ENCODE results near the gene IL23A. TPM values are rescaled to one million over a fixed set of nuclear protein-coding genes. Genes with fewer than 3 reads are reported as not detected.
"Not testable (repeated sequence)": the region's sequence is repeated elsewhere in the genome, so short reads cannot be mapped to it uniquely, and the experiment has no call there.

IL23A gene
- total RNA-seq, 4 donors from 2014 or later: 0.67 to 1.1 TPM; not detected in 2

DNA sequence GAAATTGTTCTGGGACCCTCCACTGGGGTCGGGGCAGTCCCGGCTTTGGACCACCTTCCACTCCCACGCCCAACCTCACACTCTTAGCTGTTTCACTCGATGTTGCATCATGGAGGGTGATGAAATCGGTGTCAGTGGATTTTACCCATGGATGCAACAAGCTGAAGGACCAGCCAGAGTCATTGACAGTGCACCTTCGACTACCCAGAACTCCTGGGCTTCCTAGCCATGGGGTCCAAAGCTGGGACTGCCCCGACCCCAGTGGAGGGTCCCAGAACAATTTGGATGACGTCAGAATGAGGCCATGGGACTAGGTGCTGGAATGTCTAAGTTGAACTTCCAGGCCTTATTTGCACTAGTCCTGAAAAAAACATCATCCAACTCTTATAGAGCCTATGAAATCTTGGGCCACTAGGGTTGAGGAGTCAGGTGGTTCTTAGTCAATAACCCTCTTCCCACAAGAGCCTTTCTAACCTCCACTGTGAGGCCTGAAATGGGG lies 882 bp upstream of the IL23A start:
- Histone ChIP-seq H3K27me3 (no peaks in the 10 kb centered on the region), H3K4me1 (peaks cover 6 to 11% of the 10 kb centered on the region in 2 donors), H3K27ac (no peak overlapping the region), H3K9me3 (no peaks in the 10 kb centered on the region), H3K4me3 (replicated peaks in 1 of 3) (no peak overlapping the region), H3K36me3 (peaks cover 3 to 5% of the 10 kb centered on the region in 2 donors)
- 79 to 87% methylated on average over 8 of the region's 8 CpGs for WGBS, 2 donors
- TF ChIP-seq POLR2A (IDR thresholded peaks at IDR 0.05) (no peak), CTCF (IDR thresholded peaks at IDR 0.05) (no peak)
- no peak for DNase-seq
- intact Hi-C loops (cut with DNase I): loop anchor here (10.0 kb wide), 1 partner anchor 127 kb away; the partner anchor contains the start of gene SPRYD4

DNA sequence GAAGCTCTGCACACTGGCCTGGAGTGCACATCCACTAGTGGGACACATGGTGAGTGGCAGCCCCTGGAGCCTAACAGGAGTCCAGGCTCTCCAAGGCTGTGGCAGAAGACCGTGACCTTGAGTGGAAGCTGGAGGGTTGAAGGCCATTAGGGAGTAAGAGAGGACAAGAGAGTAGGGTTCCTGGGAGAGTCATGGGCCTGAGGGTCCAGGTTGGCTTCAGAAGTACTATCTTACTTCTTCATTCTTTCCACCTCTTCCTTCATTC lies 406 bp downstream of the IL23A start:
- Histone ChIP-seq H3K4me3 (replicated peaks in 1 of 3) (no peak overlapping the region), H3K27me3 (no peaks in the 10 kb centered on the region), H3K36me3 (peaks cover 16 to 17% of the 10 kb centered on the region in 2 donors), H3K4me1 (peaks cover 0 to 6% of the 10 kb centered on the region in 2 donors), H3K9me3 (no peaks in the 10 kb centered on the region), H3K27ac (no peak overlapping the region)
- TF ChIP-seq CTCF (IDR thresholded peaks at IDR 0.05) (no peak), POLR2A (IDR thresholded peaks at IDR 0.05) (no peak)
- 77 to 88% methylated on average over 1 of the region's 1 CpG for WGBS, 2 donors
- DNase-seq: no peak
- intact Hi-C loops (cut with DNase I): loop anchor here (10.0 kb wide), 1 partner anchor 126 kb away; the partner anchor contains the start of gene SPRYD4

GRCh38 chr12:56341616-56342015 lies 2.9 kb downstream of the IL23A start:
- Histone ChIP-seq H3K27me3 (no peaks in the 10 kb centered on the region), H3K4me3 (replicated peaks in 1 of 3) (no peak overlapping the region), H3K27ac (no peak overlapping the region), H3K36me3 (peaks cover 29 to 30% of the 10 kb centered on the region in 2 donors), H3K4me1 (no peaks in the 10 kb centered on the region), H3K9me3 (no peaks in the 10 kb centered on the region)
- intact Hi-C loops (cut with DNase I): no loop called here
- 41 to 60% methylated on average over 1 of the region's 1 CpG for WGBS, 2 donors
- DNase-seq: no peak
- TF ChIP-seq CTCF (IDR thresholded peaks at IDR 0.05) (no peak), POLR2A (IDR thresholded peaks at IDR 0.05) (no peak)

DNA sequence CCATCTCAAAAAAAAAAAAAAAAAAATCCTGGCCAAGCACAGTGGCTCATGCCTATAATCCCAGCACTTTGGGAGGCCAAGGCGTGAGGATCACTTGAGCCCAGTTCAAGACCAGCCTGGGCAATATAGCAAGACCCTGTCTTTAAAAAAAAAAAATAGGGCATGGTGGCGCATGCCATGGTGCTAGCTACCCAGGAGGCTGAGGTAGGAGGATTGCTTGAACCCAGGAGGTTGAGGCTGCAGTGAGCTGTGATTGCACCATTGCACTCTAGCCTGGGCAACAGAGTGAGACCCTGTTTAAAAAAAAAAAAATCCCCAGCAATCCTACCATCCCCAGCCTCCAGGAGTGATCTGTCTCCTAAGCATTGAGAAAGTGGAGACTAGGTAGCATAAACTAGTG lies 3.6 kb downstream of the IL23A start:
- H3K27ac ChIP-seq; DNase-seq; H3K4me1 ChIP-seq; H3K4me3 ChIP-seq (replicated peaks in 1 of 3); intact Hi-C loops (cut with DNase I); H3K27me3 ChIP-seq; H3K9me3 ChIP-seq: not testable (repeated sequence)
- 100% methylated on average over 2 of the region's 2 CpGs for WGBS, 2 donors
- peaks cover 36% of the 10 kb centered on the region in 2 donors for H3K36me3 ChIP-seq

GRCh38 chr12:56346675-56347074 lies 8.0 kb downstream of the IL23A start:
- Histone ChIP-seq H3K27me3 (no peaks in the 10 kb centered on the region), H3K27ac (no peak overlapping the region), H3K4me1 (no peaks in the 10 kb centered on the region), H3K36me3 (peaks cover 71 to 78% of the 10 kb centered on the region in 2 donors), H3K4me3 (replicated peaks in 1 of 3) (no peak overlapping the region), H3K9me3 (no peaks in the 10 kb centered on the region)
- intact Hi-C loops (cut with DNase I): no loop called here
- WGBS, 2 donors: 83 to 100% methylated on average over 3 to 7 of the region's 7 CpGs
- TF ChIP-seq POLR2A (IDR thresholded peaks at IDR 0.05) (no peak), CTCF (IDR thresholded peaks at IDR 0.05) (no peak)
- no peak for DNase-seq

DNA sequence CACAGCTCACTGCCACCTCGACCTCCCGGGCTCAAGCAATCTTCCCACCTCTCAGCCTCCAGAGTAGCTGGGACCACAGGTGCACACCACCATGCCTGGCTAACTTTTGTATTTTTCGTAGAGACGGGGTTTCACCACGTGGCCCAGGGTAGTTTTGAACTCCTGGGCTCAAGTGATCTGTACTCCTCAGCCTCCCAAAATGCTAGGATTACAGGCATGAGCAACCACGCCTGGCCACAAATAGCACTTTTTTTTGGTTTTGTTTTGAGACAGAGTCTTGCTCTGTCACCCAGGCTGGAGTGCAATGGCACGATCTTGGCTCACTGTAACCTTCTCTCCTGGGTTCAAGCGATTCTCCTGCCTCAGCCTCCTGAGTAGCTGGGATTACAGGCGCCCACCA lies 8.6 kb downstream of the IL23A start:
- H3K9me3 ChIP-seq; H3K4me3 ChIP-seq (replicated peaks in 1 of 3); DNase-seq; H3K4me1 ChIP-seq; H3K27me3 ChIP-seq; H3K27ac ChIP-seq; intact Hi-C loops (cut with DNase I): not testable (repeated sequence)
- 89 to 95% methylated on average over 9 of the region's 9 CpGs for WGBS, 2 donors
- H3K36me3 ChIP-seq: peaks cover 77 to 78% of the 10 kb centered on the region in 2 donors

All from thyroid gland (tissue), 4 donors.